ENCODE measurements around the gene MRM2.

DNA sequence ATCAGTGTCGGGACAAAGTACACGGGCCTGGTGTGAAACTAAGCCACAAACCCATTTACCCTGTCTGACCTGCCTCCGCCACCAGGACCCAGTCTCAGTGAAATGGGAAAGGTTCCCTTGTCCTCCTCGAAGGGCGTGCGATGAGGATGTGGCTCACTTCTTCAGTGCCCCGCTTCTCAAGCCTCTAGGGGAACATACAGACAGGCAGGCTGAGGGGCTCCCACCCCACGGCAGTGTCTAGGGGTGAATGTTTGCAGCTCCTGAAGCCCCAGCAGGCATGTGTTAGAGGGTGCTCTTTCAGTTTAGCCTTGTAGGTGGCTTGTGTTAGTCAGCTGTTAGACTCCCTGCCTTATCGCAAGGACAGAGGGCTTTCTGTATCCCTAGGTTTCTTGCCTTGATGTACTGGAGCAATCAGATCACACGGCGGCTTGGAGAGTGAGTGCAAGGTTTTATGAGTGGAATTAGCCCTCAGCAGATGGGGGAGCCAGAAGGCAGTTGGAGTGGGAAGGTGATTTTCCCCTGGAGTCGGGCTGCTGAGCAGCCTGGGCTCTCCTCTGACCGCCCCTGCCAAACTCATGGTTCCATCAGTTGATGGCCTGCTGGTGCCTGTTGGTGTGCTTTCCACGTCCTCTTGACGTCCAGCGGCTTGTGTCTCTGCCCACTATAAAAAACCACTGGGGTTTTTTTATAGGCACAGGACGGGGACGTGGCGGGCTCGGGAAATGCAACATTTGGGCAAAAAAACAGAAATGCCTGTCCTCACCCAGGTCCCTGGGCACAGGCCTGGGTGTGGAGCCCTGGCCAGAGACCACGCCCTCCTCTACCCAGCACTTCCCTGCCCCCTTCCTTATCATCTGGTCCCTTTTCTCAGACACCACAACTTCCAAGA, 780 bp upstream of the MRM2 start:
- TF ChIP-seq ZNF184 (tag by site-specific recombination; IDR thresholded peaks at IDR 0.05) (no peak), SP7 (tag by site-specific recombination; IDR thresholded peaks at IDR 0.05) (no peak), KLF1 (tag by site-specific recombination; IDR thresholded peaks at IDR 0.05) (no peak), ZNF121 (tag by site-specific recombination; IDR thresholded peaks at IDR 0.05) (no peak)
- TF ChIP-seq, protein P1, sequence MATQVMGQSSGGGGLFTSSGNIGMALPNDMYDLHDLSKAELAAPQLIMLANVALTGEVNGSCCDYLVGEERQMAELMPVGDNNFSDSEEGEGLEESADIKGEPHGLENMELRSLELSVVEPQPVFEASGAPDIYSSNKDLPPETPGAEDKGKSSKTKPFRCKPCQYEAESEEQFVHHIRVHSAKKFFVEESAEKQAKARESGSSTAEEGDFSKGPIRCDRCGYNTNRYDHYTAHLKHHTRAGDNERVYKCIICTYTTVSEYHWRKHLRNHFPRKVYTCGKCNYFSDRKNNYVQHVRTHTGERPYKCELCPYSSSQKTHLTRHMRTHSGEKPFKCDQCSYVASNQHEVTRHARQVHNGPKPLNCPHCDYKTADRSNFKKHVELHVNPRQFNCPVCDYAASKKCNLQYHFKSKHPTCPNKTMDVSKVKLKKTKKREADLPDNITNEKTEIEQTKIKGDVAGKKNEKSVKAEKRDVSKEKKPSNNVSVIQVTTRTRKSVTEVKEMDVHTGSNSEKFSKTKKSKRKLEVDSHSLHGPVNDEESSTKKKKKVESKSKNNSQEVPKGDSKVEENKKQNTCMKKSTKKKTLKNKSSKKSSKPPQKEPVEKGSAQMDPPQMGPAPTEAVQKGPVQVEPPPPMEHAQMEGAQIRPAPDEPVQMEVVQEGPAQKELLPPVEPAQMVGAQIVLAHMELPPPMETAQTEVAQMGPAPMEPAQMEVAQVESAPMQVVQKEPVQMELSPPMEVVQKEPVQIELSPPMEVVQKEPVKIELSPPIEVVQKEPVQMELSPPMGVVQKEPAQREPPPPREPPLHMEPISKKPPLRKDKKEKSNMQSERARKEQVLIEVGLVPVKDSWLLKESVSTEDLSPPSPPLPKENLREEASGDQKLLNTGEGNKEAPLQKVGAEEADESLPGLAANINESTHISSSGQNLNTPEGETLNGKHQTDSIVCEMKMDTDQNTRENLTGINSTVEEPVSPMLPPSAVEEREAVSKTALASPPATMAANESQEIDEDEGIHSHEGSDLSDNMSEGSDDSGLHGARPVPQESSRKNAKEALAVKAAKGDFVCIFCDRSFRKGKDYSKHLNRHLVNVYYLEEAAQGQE (tag by site-specific recombination; IDR thresholded peaks at IDR 0.05), result no peak
- TF ChIP-seq, protein P2, sequence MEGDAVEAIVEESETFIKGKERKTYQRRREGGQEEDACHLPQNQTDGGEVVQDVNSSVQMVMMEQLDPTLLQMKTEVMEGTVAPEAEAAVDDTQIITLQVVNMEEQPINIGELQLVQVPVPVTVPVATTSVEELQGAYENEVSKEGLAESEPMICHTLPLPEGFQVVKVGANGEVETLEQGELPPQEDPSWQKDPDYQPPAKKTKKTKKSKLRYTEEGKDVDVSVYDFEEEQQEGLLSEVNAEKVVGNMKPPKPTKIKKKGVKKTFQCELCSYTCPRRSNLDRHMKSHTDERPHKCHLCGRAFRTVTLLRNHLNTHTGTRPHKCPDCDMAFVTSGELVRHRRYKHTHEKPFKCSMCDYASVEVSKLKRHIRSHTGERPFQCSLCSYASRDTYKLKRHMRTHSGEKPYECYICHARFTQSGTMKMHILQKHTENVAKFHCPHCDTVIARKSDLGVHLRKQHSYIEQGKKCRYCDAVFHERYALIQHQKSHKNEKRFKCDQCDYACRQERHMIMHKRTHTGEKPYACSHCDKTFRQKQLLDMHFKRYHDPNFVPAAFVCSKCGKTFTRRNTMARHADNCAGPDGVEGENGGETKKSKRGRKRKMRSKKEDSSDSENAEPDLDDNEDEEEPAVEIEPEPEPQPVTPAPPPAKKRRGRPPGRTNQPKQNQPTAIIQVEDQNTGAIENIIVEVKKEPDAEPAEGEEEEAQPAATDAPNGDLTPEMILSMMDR (tag by site-specific recombination; IDR thresholded peaks at IDR 0.05), result no peak
